ENCODE data around the gene TADA3. TPM values are rescaled to one million over a fixed set of nuclear protein-coding genes. Genes with fewer than 3 reads are reported as not detected.
"Not testable (repeated sequence)": the region's sequence is repeated elsewhere in the genome, so short reads cannot be mapped to it uniquely, and the experiment has no call there.

TADA3 gene
- total RNA-seq, 1 donor from 2014 or later = 25.4 TPM

GRCh38 chr3:9784965-9785364 lies 7.3 kb downstream of the TADA3 start:
- DNase-seq (ENCODE audit: low read depth in 2 of 2) = no peak

GRCh38 chr3:9783954-9784353 lies 8.3 kb downstream of the TADA3 start:
- no peak for DNase-seq (ENCODE audit: low read depth in 2 of 2)

GRCh38 chr3:9782770-9783169 lies 9.5 kb downstream of the TADA3 start:
- DNase-seq (ENCODE audit: low read depth in 2 of 2) = no peak

- DNase-seq (ENCODE audit: low read depth in 2 of 2) = no peak
Observed at GRCh38 chr3:9781978-9782603, 10.2 kb downstream of the TADA3 start.

- DNase-seq (ENCODE audit: low read depth in 2 of 2) = no peak
Observed at GRCh38 chr3:9781551-9781950, 10.7 kb downstream of the TADA3 start.

GRCh38 chr3:9780910-9781309 lies 11.4 kb downstream of the TADA3 start:
- no peak for DNase-seq (ENCODE audit: low read depth in 2 of 2)

- DNase-seq (ENCODE audit: low read depth in 2 of 2) = no peak
Observed at GRCh38 chr3:9780458-9780812, 11.8 kb downstream of the TADA3 start.

- no peak for DNase-seq (ENCODE audit: low read depth in 2 of 2)
Observed at GRCh38 chr3:9779721-9780457, 12.4 kb downstream of the TADA3 start.

- DNase-seq (ENCODE audit: low read depth in 2 of 2) = no peak
Observed at GRCh38 chr3:9779075-9779593, 13.1 kb downstream of the TADA3 start.

- no peak for DNase-seq (ENCODE audit: low read depth in 2 of 2)
Observed at GRCh38 chr3:9778143-9779074, 13.9 kb downstream of the TADA3 start.

- DNase-seq (ENCODE audit: low read depth in 2 of 2) = no peak
Observed at GRCh38 chr3:9777694-9778021, 14.6 kb downstream of the TADA3 start.

- no peak for DNase-seq (ENCODE audit: low read depth in 2 of 2)
Observed at GRCh38 chr3:9776896-9777693, 15.2 kb downstream of the TADA3 start.

- not testable (repeated sequence) for DNase-seq (ENCODE audit: low read depth in 2 of 2)
Observed at GRCh38 chr3:9771007-9771406, 21.3 kb downstream of the TADA3 start.

GRCh38 chr3:9770276-9770812 lies 21.9 kb downstream of the TADA3 start:
- no peak for DNase-seq (ENCODE audit: low read depth in 2 of 2)

- peak; percentile 64 to 76 for DNase-seq (ENCODE audit: low read depth in 2 of 2)
Observed at GRCh38 chr3:9769426-9770275, 22.6 kb downstream of the TADA3 start, which contains the start of gene CAMK1. Gene CAMK1 (minus strand): TSS chr3:9769947. CDS start chr3:9767749, 2,198 bp downstream.

- no peak for DNase-seq (ENCODE audit: low read depth in 2 of 2)
Observed at GRCh38 chr3:9769012-9769411, 23.3 kb downstream of the TADA3 start.

- no peak for DNase-seq (ENCODE audit: low read depth in 2 of 2)
Observed at GRCh38 chr3:9768141-9768775, 24.0 kb downstream of the TADA3 start.

- no peak for DNase-seq (ENCODE audit: low read depth in 2 of 2)
Observed at GRCh38 chr3:9767418-9767817, 24.9 kb downstream of the TADA3 start.

- DNase-seq (ENCODE audit: low read depth in 2 of 2) = no peak
Observed at GRCh38 chr3:9765865-9766264, 26.4 kb downstream of the TADA3 start.

- DNase-seq (ENCODE audit: low read depth in 2 of 2) = no peak
Observed at GRCh38 chr3:9762871-9763270, 29.4 kb downstream of the TADA3 start.
